Measurements from ENCODE around the gene IKZF1. TPM values are rescaled to one million over a fixed set of nuclear protein-coding genes. Genes with fewer than 3 reads are reported as not detected.
A peak's percentile ranks its signal among the peaks of the same experiment; 100 is the strongest.

The IKZF1 gene
- total and polyA plus RNA-seq, 10 donors: 36.4 to 389 (median 231) TPM

DNA sequence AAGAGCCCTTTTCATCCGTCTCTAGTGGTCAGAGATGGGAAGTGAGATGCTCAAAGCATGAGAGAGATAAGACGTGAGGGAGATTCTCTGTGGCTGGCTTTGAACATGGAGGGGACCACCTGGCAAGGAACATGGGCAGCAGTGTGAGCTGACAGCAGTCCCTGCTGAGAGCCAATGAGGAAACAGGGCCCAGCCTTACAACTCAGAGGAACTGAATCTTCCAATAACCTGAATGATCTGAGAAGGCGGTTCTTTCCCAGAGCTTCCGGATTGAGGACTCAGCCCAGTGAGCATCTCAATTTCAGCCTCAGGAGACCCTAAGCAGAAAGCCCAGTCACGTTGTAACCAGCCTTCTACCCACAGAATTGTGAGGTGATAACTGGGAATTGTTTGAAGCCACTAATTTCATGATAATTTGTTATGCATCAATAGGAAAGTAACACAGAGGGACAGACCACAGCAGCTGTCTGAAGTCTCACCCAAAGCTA lies 33.9 kb upstream of the IKZF1 start:
- Histone ChIP-seq H3K4me3 (no peak overlapping the region), H3K27me3 (replicated peaks in 1 of 7) (no peaks in the 10 kb centered on the region), H3K9me3 (no peaks in the 10 kb centered on the region), H3K4me1 (peaks cover 31 to 96% (median 78%) of the 10 kb centered on the region in 6 donors), H3K36me3 (no peaks in the 10 kb centered on the region), H3K27ac (peak overlapping the region in 6 of 8 donors; percentile 21 to 89 (median 82))
- TF ChIP-seq POLR2A (IDR thresholded peaks at IDR 0.05): no peak
- no peak for TF ChIP-seq POLR2AphosphoS5 (IDR thresholded peaks at IDR 0.05)
- TF ChIP-seq, protein P1, sequence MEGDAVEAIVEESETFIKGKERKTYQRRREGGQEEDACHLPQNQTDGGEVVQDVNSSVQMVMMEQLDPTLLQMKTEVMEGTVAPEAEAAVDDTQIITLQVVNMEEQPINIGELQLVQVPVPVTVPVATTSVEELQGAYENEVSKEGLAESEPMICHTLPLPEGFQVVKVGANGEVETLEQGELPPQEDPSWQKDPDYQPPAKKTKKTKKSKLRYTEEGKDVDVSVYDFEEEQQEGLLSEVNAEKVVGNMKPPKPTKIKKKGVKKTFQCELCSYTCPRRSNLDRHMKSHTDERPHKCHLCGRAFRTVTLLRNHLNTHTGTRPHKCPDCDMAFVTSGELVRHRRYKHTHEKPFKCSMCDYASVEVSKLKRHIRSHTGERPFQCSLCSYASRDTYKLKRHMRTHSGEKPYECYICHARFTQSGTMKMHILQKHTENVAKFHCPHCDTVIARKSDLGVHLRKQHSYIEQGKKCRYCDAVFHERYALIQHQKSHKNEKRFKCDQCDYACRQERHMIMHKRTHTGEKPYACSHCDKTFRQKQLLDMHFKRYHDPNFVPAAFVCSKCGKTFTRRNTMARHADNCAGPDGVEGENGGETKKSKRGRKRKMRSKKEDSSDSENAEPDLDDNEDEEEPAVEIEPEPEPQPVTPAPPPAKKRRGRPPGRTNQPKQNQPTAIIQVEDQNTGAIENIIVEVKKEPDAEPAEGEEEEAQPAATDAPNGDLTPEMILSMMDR (IDR thresholded peaks at IDR 0.05 in 8 of 11, conservative IDR thresholded peaks at IDR 0.05 in 3 of 11): no peak
- intact Hi-C loops (cut with DNase I; ENCODE audit: low total_unique reads): no loop called here
- WGBS, 5 donors: 55 to 75% (median 65%) methylated on average over 5 of the region's 5 CpGs
- DNase-seq: no peak

DNA sequence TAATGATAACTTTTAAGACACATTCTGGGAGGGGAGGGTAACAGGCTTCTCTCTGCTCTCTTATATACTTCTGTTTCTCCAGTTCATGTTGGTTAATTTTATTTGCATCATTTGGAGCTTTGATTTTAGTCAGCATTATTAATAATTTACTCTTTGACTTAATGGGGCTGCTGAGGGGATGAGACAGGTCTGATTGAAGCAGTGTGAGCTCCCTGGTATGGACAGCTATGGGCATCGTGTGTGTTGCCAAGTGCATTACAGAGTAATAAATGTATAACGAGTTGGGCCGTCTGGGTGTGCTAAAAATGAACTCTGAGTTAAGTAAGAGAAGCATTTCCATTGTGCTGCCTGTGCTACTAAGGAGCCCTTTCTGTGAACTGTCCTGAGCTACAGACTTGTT lies 31.7 kb upstream of the IKZF1 start:
- H3K27me3 ChIP-seq (replicated peaks in 1 of 7): no peaks in the 10 kb centered on the region
- DNase-seq: no peak
- H3K4me3 ChIP-seq: no peak overlapping the region
- no peaks in the 10 kb centered on the region for H3K9me3 ChIP-seq
- no peak overlapping the region for H3K27ac ChIP-seq
- intact Hi-C loops (cut with DNase I; ENCODE audit: low total_unique reads): no loop called here
- H3K4me1 ChIP-seq: peaks cover 18 to 94% (median 69%) of the 10 kb centered on the region in 6 donors
- TF ChIP-seq POLR2AphosphoS5 (IDR thresholded peaks at IDR 0.05): no peak
- TF ChIP-seq POLR2A (IDR thresholded peaks at IDR 0.05): no peak
- TF ChIP-seq, protein P1 (IDR thresholded peaks at IDR 0.05 in 8 of 11, conservative IDR thresholded peaks at IDR 0.05 in 3 of 11): no peak
- no peaks in the 10 kb centered on the region for H3K36me3 ChIP-seq
- 62 to 84% (median 65%) methylated on average over 3 of the region's 3 CpGs for WGBS, 5 donors

DNA sequence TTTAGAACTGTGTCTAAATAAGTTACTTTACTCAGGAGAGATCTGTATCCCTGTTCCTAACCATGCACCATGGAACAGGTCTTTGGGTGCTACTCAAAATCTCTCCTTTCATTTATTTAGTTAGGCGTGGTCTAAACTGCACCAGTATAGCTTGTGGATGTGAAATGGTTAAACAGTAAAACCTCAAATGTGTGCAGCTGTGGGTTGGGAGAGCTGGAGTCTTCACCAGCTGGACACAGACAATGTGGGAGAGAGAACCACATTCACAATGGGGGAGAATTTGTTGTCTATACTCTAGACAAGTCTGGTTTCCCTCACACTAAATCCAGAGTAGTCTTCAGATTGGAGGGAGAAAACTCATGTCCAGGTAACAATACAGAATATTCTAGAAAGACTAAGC lies 31.2 kb upstream of the IKZF1 start:
- intact Hi-C loops (cut with DNase I; ENCODE audit: low total_unique reads): no loop called here
- Histone ChIP-seq H3K27me3 (replicated peaks in 1 of 7) (no peaks in the 10 kb centered on the region), H3K36me3 (no peaks in the 10 kb centered on the region), H3K27ac (no peak overlapping the region), H3K4me1 (peaks cover 13 to 89% (median 64%) of the 10 kb centered on the region in 6 donors), H3K4me3 (no peak overlapping the region), H3K9me3 (no peaks in the 10 kb centered on the region)
- 63 to 92% (median 88%) methylated on average over 1 of the region's 1 CpG for WGBS, 5 donors
- TF ChIP-seq POLR2A (IDR thresholded peaks at IDR 0.05): no peak
- TF ChIP-seq, protein P1 (IDR thresholded peaks at IDR 0.05 in 8 of 11, conservative IDR thresholded peaks at IDR 0.05 in 3 of 11): no peak
- no peak for TF ChIP-seq POLR2AphosphoS5 (IDR thresholded peaks at IDR 0.05)
- no peak for DNase-seq

DNA sequence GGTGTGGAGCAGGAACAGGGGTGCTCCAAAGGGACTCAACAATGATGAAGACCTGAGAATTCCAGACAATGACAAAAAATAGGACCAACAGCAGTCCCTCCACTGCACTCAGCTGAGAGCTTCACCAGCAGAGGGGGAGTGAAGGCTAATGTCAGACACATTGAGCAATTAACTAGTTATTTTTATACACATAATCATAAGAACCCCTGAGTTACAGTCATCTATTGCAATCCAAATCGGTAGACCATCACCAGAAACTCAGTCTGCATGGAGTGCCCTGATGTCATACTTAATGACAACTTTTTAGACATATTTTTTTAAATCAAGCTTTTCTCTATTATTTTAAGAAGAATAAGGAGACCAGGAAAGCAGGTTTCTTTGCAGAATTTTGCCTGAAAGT lies 30.6 kb upstream of the IKZF1 start:
- peaks cover 7 to 83% (median 58%) of the 10 kb centered on the region in 6 donors for H3K4me1 ChIP-seq
- H3K4me3 ChIP-seq: no peak overlapping the region
- intact Hi-C loops (cut with DNase I; ENCODE audit: low total_unique reads): no loop called here
- DNase-seq: no peak
- H3K27me3 ChIP-seq (replicated peaks in 1 of 7): no peaks in the 10 kb centered on the region
- TF ChIP-seq, protein P1 (IDR thresholded peaks at IDR 0.05 in 8 of 11, conservative IDR thresholded peaks at IDR 0.05 in 3 of 11): no peak
- H3K36me3 ChIP-seq: no peaks in the 10 kb centered on the region
- H3K9me3 ChIP-seq: no peaks in the 10 kb centered on the region
- WGBS, 5 donors: 37 to 62% (median 41%) methylated on average over 1 of the region's 1 CpG
- no peak overlapping the region for H3K27ac ChIP-seq
